GM21381 (cell line): Measurements from ENCODE around the gene ZNF133.
"Not testable (repeated sequence)": the region's sequence is repeated elsewhere in the genome, so short reads cannot be mapped to it uniquely, and the experiment has no call there.

Experiments
- ATAC-seq: cut with Tn5 transposase; IDR thresholded peaks from one replicate; pipeline ENCODE4 v1.9.1; 2021; ENCODE audit warnings: mild to moderate bottlenecking, moderate library complexity; ENCODE audit not compliant: unreplicated experiment

The ZNF133 gene

DNA sequence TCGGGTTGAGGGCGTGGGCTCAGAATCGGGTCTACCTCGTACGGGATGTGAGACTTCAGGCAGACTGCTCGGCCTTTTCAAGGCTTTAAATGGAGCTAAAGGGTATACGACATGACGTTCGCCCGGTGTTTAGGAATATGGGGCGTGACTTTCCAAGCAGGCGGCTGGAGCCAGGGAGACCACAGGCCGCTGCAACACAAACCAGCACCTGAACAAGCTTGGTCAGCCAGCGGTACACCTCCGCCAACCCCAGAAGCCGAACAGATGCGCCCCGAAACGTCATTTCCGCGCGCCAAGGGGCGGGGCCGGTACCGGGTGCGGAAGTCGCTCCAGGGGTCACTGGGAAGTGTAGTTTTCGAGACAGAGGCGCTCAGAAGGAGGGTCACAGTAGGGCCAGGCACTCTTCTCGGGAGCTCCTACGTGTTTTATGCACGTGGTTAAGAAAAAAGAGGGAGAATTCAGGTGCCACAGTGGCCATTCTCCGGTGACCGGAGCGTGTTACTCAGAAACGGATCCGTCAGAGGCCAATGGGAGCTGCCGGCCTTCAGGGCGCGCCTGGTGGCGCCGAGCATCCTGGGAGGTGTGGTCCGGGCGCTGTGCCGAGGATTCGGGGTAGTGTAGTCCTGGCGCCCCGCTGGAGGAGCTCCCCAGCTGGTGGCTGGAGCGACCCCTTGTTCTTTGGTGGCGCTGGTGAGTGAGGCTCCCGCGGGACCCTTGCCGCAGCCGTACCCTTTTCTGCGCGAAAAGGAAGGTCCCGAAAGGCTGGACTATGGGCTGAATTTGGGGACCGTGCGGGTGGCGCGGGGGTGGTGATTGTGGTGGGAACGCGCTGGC is at the start of gene ZNF133:
Gene ZNF133 (plus strand): TSS at position 613 of the 834 bp plus-strand sequence. CDS start 17,160 bp downstream, outside the sequence.
- ATAC-seq: peak; percentile 94

- ATAC-seq: no peak
Measured at GRCh38 chr20:18240997-18241396, 47.3 kb upstream of the ZNF133 start.

DNA sequence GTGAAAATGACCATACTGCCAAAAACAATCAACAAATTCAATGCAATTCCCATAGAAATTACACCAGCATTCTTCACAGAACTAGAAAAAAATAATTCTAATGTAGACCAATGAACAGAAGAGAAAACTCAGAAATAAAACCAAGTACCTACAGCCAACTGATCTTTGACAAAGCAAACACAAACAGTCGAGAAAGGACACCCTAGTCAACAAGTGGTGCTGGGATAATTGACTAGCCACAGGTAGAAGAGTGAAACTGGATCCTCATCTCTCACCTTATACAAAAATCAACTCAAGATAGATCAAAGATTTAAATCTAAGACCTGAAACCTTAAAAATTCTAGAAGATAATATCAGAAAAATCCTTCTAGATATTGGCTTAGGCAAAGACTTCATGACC is 44.5 kb upstream of the ZNF133 start:
- no peak for ATAC-seq

- not testable (repeated sequence) for ATAC-seq
Measured at GRCh38 chr20:18248545-18248944, 39.8 kb upstream of the ZNF133 start.

DNA sequence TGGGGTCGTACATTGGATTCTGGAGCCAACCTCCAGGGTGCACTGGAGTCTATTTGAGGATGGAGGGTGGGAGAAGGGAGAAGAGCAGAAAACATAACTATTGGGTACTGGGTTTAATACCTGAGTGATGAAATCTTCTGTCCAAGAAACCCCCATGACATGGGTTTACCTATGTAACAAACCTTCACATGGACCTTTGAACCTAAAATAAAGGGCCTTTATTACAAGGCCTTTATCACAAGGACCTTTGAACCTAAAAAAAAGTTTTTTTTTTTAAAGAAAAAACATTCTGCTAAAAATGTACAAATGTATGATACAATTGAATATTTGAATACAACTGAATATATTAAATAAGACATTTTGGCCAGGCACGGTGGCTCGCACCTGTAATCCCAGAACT is 38.1 kb upstream of the ZNF133 start:
- ATAC-seq: no peak

- no peak for ATAC-seq
Measured at GRCh38 chr20:18252597-18253451, 35.5 kb upstream of the ZNF133 start.

GRCh38 chr20:18254615-18255014 is 33.7 kb upstream of the ZNF133 start:
- ATAC-seq: no peak

GRCh38 chr20:18255526-18255925 is 32.8 kb upstream of the ZNF133 start:
- ATAC-seq: no peak

DNA sequence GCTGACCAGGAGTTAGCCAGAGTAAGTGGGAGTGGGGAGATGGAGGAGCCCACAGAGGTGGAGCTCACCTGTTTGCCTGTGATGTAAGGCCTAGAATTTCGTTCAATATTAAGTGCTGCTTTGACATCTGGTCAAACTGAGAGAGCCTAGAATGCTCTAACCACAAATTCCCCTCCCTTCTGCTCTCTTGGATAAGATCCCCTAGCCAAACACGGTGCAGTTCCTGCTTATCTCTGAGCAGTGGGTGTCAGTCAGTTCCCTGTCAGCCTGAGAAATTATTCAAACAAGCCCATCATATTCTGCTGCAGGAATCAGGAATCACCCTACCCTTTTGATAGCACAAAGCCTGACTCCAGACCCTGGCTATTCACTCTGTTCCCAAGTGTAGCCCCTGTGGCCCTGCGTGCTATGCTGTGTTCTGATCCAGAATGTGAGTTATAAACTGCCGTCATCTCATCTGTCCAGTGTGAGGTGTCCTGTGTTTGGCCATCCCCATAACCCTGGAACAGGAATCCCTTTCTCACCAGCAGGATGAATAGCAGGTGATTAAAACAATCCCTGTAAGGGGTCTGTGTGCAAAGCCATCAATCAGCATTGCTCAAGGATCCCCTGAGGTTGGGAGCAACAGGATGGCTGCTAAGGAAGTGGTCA is 31.8 kb upstream of the ZNF133 start:
- ATAC-seq: no peak

GRCh38 chr20:18258126-18258860 is 30.0 kb upstream of the ZNF133 start:
- ATAC-seq: no peak

DNA sequence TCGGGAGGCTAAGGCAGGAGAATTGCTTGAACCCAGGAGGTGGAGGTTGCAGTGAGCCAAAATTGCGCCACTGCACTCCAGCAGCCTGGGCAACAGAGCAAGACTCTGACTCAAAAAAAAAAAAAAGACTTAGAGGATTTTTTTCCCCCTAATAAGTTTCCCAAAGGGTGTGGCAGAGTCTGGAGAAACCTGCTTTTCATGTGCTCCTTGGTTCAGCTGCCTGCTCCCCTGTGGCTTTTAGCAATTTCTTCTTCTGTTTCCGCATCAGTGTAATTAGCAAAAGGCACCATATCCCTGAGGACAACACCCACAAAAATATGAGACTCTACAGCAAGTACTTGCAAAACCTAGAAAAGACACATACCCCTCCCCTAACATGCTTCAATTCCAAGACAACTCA is 28.6 kb upstream of the ZNF133 start:
- ATAC-seq: no peak

DNA sequence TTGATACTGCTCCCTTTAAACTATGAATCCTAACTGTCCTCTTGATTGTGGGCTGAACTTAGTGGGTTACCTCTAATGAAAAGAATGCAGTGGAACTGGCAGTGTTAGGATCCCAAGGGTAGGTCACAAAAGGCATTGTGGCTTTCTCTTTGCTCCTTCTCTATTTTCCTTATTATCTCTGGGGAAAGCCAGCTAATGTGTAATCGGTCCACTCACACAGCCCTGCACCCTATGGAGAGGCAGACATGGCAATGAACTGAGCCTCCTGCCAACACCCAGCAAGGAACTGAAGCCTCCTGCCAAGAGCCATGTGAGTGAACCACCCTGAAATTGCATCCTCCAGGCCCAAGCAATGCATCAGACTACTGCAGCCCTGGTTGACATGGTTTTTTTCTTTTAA is 24.6 kb upstream of the ZNF133 start:
- no peak for ATAC-seq

DNA sequence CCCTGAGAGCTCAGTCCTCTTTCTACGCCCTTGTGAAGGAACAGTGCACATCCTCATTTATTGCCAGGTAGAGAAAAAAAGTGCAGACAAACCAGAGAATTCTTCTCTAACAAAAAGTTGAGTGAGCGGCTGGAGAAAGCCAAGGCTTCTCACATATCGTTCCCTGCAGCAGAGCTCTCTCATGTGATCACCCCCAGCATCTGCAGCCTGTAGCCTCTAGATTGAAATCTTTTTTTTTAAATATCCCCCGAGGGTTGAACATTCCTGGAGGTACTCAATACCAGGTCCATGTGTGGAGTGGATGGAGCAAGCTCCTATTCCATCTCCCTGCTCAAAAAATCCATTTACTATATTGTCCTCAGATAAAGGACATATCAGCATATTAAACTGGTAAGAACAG is 22.9 kb upstream of the ZNF133 start:
- no peak for ATAC-seq

- no peak for ATAC-seq
Measured at GRCh38 chr20:18266282-18266681, 22.0 kb upstream of the ZNF133 start.

DNA sequence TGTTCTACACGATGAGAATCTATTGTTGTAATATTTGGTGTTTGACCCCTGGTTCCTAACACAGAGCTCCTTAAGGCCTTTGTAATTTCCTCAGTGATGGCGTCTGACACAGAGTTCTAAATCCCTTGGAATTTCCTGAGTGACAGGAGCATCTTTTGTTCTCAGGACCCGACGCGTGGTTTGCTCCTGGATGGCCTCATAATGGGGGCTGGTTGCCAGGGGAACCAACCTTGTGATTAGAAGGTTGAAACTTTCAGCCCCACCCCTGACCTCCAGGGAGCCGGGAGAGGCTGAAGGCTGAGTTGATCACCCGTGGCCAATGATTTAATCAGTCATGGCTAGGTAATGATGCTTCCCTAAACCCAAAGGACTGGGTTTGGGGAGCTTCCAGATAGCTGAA is 20.5 kb upstream of the ZNF133 start:
- ATAC-seq: no peak

GRCh38 chr20:18271160-18271559 is 17.2 kb upstream of the ZNF133 start:
- no peak for ATAC-seq

DNA sequence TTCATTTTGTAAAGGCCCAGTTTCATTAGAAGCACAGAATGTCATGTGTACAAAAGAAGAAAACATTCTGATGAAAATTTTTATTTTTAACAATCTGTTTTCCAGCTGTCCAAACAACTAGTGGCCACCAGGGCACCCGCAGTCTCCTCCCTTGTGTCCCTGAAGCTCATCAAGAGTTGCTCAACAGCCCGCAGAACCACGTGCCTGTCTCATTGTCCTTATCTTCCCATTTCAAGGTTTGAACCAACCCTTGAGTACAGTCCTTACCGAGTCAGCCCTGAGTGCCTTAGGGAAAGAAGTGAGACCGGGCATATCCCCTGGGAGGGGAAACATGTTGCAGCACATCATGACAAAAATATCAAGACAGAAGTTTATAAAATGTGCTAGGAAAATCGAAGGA is 15.9 kb upstream of the ZNF133 start:
- no peak for ATAC-seq

DNA sequence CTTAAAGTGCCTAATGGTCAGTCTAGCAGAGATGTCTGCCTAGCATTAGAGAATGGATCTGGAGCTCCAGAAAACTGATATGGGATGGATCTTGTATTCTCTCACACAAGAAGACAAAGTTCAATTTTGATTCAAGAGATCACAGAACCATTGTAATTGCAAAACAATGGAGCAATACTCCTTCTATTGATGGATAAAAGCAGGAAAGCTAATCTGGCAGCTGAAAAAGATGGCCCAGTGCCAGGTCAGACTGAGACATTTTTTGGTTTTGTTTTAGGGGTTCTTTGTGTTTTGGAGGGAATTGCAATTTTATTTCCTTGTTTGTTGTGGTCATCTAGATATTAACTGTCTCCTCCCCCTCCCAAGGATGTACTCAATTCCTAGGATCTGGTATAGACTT is 14.6 kb upstream of the ZNF133 start:
- no peak for ATAC-seq

GRCh38 chr20:18275960-18276359 is 12.4 kb upstream of the ZNF133 start:
- not testable (repeated sequence) for ATAC-seq

DNA sequence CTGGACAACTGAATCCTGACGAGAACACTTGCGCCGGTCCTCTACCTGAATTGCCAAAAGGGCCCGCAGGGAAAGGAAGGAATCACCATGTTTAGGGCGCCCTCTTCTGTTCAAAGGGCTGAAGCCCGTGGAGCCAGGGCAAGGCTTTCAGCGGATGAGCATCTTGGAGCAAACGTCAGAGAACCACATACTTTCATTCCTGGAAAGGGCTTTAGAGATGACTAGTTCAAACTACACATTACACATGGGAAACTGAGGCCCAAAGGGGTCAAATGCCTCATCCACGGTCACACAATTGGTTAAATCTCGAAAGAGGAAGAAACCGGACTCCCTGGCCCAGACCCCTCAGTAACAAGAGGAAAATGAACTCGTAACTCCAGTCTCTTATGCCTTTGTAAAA is 11.5 kb upstream of the ZNF133 start:
- ATAC-seq: no peak

DNA sequence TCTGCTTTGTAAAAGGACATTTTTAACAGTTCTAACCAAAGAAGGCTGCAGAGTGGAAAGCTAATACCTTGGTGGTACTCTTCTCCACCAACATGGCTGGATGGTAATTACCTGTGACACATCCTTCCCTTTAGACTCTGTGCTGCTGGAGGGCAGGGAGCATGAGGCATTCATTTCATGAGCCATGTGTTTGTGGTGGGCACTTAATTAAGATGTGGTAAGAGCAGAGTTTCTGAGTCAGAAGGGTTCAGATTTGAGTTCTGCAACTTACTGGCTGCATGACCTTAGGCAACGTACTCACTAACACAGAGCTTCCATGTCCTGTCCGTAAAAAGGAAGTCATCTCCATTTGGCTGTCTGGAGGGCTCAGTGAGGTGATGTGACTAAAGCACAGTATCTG is 9.1 kb upstream of the ZNF133 start:
- ATAC-seq: no peak
